Esophagus (tissue), 2 donors: ENCODE results near the gene SRPK2. TPM values are rescaled to one million over a fixed set of nuclear protein-coding genes. Genes with fewer than 3 reads are reported as not detected.

Experiments used
- H3K27ac ChIP-seq, 2 donors: one replicate each; pipeline ENCODE4 v1.5.1; 2013; ENCODE audit warnings: low read depth in 2 of 2, mild to moderate bottlenecking in 2 of 2, inconsistent platforms in 1 of 2, low read length in 1 of 2, moderate library complexity in 1 of 2
- H3K27me3 ChIP-seq, 2 donors: one replicate each; pipeline ENCODE4 v1.6.1; 2013; ENCODE audit warnings: low read length in 2 of 2, control low read depth in 1 of 2, mild to moderate bottlenecking in 1 of 2; ENCODE audit not compliant: insufficient read depth in 2 of 2, control insufficient read depth in 1 of 2
- H3K36me3 ChIP-seq, 2 donors: one replicate each; pipeline ENCODE4 v1.6.1; 2013; ENCODE audit warnings: low read length in 1 of 2; ENCODE audit not compliant: control insufficient read depth in 2 of 2, insufficient read depth in 2 of 2
- H3K4me1 ChIP-seq, 2 donors: one replicate each; pipeline ENCODE4 v1.6.1; 2013; ENCODE audit warnings: low read length in 1 of 2; ENCODE audit not compliant: control insufficient read depth in 2 of 2, insufficient read depth in 2 of 2
- H3K4me3 ChIP-seq, 2 donors: one replicate each; pipeline ENCODE4 v1.5.1; 2013; ENCODE audit warnings: low read length in 2 of 2, mild to moderate bottlenecking in 2 of 2, low read depth in 1 of 2, moderate library complexity in 1 of 2
- H3K9me3 ChIP-seq, 2 donors: one replicate each; pipeline ENCODE4 v1.6.1; 2013; ENCODE audit warnings: mild to moderate bottlenecking in 2 of 2, low read depth in 1 of 2, low read length in 1 of 2, moderate library complexity in 1 of 2; ENCODE audit not compliant: control insufficient read depth in 2 of 2, insufficient read depth in 1 of 2
- WGBS, 2 donors: extraction: QIAGEN DNeasy Blood & Tissue Kit; methylation state at CpG; one replicate each; pipeline ENCODE4 v1.1.7; 2013; 5-methylcytosine and 5-hydroxymethylcytosine counted together
- polyA plus RNA-seq, 2 donors: library from polyadenylated mRNA; stranded (reverse); fragments of 200-250 nt; gene quantifications; one replicate each; pipeline ENCODE4 v1.2.3, GENCODE V29; 2013
- donor health status: healthy with polysubstance abuse.
- donor health status: Bipolar disorder and iron deficiency.

The SRPK2 gene
- polyA plus RNA-seq, 2 donors, result 8.9 to 11.6 TPM

DNA sequence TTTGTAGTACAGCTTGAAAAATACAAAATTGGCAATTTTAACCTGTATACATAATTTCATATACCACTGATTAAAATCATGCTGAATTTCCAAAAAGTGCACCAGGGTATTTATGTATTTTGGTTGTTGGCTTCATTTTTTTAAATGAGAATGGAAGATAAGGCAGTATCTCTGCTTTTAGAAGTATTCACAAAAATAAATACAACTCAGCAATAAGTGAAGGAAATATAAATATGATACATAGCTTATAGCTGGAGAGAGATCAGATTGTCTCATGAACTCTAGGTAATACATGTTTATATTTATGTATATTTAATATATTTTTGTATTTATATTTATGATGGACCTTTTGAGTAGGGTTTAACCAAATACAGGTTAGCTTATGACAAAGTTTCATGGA lies 293.8 kb downstream of the SRPK2 start:
- H3K36me3 ChIP-seq, result peaks cover 2 to 3% of the 10 kb centered on the region in 2 donors
- no peak overlapping the region for H3K4me3 ChIP-seq
- H3K27me3 ChIP-seq, result no peaks in the 10 kb centered on the region
- no peaks in the 10 kb centered on the region for H3K4me1 ChIP-seq
- H3K9me3 ChIP-seq, result no peaks in the 10 kb centered on the region
- H3K27ac ChIP-seq, result no peak overlapping the region

DNA sequence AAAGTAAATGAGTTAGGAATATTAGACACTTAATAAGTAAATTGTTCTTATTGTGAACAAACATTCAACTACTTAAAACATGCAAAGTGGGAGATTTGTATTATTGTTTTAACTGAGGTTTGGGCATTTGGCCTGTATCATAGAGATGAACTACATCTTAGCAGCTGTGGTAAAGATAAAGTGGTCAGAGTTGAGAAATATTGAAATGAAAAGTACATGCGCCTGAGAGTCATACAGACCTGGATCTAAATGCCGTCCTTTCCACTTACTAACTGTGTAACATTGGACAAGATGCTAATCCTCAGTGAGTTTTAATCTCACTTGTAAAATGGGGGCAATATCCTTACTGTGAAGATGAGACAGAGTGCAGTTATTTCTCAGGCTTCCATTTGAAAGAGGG lies 300.3 kb downstream of the SRPK2 start:
- no peaks in the 10 kb centered on the region for H3K27me3 ChIP-seq
- WGBS, 2 donors, result 85 to 93% methylated on average over 2 of the region's 2 CpGs
- no peaks in the 10 kb centered on the region for H3K9me3 ChIP-seq
- H3K27ac ChIP-seq, result no peak overlapping the region
- H3K36me3 ChIP-seq, result peaks cover 0 to 10% of the 10 kb centered on the region in 2 donors
- H3K4me1 ChIP-seq, result no peaks in the 10 kb centered on the region
- H3K4me3 ChIP-seq, result no peak overlapping the region

GRCh38 chr7:105087981-105088380 lies 300.7 kb downstream of the SRPK2 start:
- peaks cover 0 to 10% of the 10 kb centered on the region in 2 donors for H3K36me3 ChIP-seq
- no peak overlapping the region for H3K27ac ChIP-seq
- H3K4me3 ChIP-seq, result no peak overlapping the region
- H3K9me3 ChIP-seq, result no peaks in the 10 kb centered on the region
- H3K4me1 ChIP-seq, result no peaks in the 10 kb centered on the region
- H3K27me3 ChIP-seq, result no peaks in the 10 kb centered on the region
- WGBS, 2 donors, result 79 to 88% methylated on average over 6 of the region's 6 CpGs

- H3K4me1 ChIP-seq, result no peaks in the 10 kb centered on the region
- H3K9me3 ChIP-seq, result no peaks in the 10 kb centered on the region
- H3K36me3 ChIP-seq, result peaks cover 0 to 8% of the 10 kb centered on the region in 2 donors
- no peak overlapping the region for H3K4me3 ChIP-seq
- H3K27ac ChIP-seq, result no peak overlapping the region
- WGBS, 2 donors, result 96 to 97% methylated on average over 3 of the region's 3 CpGs
- no peaks in the 10 kb centered on the region for H3K27me3 ChIP-seq
These were observed 301.9 kb downstream of the SRPK2 start for GRCh38 chr7:105086850-105087249.

DNA sequence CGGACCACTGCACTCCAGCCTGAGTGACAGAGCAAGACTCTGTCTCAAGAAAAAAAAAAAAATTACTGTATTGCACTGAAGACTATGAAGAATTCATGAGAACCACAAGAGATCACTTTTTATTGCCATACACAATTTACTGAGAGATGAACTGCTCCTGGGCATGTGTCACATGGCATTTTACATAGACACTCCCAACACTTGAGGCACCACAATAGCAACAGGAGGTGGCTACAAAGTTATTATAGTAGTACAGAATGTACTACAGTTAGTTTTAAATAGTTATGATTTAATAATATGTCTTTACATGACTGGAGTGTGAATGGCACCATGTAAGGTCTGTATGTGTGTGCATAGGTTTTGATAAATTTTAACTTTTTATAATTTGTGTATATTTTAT lies 304.1 kb downstream of the SRPK2 start:
- WGBS, 2 donors, result 95 to 100% methylated on average over 1 of the region's 1 CpG
- no peak overlapping the region for H3K4me3 ChIP-seq
- H3K4me1 ChIP-seq, result no peaks in the 10 kb centered on the region
- no peak overlapping the region for H3K27ac ChIP-seq
- no peaks in the 10 kb centered on the region for H3K9me3 ChIP-seq
- no peaks in the 10 kb centered on the region for H3K27me3 ChIP-seq
- peaks cover under 1 to 10% of the 10 kb centered on the region in 2 donors for H3K36me3 ChIP-seq

DNA sequence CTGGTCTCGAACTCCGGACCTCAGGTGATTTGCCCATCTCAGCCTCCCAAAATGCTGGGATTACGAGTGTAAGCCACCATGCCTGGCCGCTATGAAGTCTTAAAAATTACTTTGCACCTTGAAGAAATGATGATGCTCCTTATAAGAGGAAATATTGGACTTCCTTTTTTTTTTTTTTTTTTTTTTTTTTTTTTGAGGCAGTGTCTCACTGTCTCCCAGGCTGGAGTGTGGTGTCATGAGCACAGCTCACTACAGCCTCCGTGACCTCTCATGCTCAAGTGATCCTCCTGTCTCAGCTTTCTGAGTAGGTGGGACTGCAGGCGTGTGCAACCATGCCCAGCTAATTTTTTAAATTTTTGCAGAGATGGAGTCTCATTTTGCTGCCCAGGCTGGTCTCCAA lies 309.4 kb downstream of the SRPK2 start:
- no peaks in the 10 kb centered on the region for H3K4me1 ChIP-seq
- no peak overlapping the region for H3K4me3 ChIP-seq
- no peaks in the 10 kb centered on the region for H3K27me3 ChIP-seq
- H3K36me3 ChIP-seq, result peaks cover 3 to 11% of the 10 kb centered on the region in 2 donors
- no peaks in the 10 kb centered on the region for H3K9me3 ChIP-seq
- no peak overlapping the region for H3K27ac ChIP-seq
- WGBS, 2 donors, result 95 to 97% methylated on average over 6 of the region's 6 CpGs

GRCh38 chr7:105073143-105073542 lies 315.6 kb downstream of the SRPK2 start:
- Histone ChIP-seq H3K9me3 (no peaks in the 10 kb centered on the region), H3K36me3 (peaks cover 3 to 5% of the 10 kb centered on the region in 2 donors), H3K27ac (no peak overlapping the region), H3K4me1 (no peaks in the 10 kb centered on the region), H3K27me3 (no peaks in the 10 kb centered on the region), H3K4me3 (no peak overlapping the region)
- WGBS, 2 donors, result 98 to 100% methylated on average over 1 of the region's 1 CpG

DNA sequence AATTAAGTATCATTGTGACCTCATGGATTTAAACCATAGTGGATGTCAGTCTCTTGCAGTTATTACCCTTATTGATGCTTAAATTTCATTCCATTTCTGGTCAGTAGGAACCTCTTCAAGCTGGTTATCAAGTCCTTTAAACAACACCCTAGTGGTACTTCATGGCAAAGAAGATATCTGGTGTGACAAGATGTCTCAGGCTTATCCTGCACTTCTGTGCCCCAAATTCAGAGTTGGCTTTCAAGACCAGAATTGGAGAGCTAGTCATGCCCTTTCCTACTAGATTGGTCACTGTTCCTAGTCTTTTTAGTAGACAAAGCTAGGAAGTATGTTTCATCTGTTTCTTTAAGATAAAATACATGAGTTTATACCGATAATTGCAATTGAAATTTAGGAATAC lies 319.8 kb downstream of the SRPK2 start:
- no peaks in the 10 kb centered on the region for H3K27me3 ChIP-seq
- no peaks in the 10 kb centered on the region for H3K4me1 ChIP-seq
- no peak overlapping the region for H3K27ac ChIP-seq
- WGBS, 2 donors, result 93 to 100% methylated on average over 1 of the region's 1 CpG
- no peak overlapping the region for H3K4me3 ChIP-seq
- peaks cover 5% of the 10 kb centered on the region in 2 donors for H3K36me3 ChIP-seq
- H3K9me3 ChIP-seq, result no peaks in the 10 kb centered on the region

DNA sequence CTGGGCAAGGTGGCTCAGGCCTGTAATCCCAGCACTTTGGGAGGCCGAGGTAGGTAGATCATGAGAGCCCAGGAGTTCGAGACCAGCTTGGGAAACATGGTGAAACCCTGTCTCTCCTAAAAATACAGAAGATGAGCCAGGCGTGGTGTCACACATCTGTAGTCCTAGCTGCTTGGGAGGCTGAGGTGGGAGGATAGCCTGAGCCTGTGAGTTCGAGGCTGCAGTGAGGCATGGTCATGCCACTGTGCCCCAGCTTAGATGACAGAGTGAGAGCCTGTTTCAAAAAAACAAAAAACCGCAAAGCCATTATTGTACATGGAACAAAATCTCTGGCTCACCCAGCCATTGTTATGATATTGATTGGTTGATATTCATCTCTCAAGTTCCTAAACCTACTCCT lies 321.0 kb downstream of the SRPK2 start:
- Histone ChIP-seq H3K9me3 (no peaks in the 10 kb centered on the region), H3K36me3 (peaks cover 5 to 8% of the 10 kb centered on the region in 2 donors), H3K27me3 (no peaks in the 10 kb centered on the region), H3K27ac (no peak overlapping the region), H3K4me1 (no peaks in the 10 kb centered on the region), H3K4me3 (no peak overlapping the region)
- WGBS, 2 donors, result 96 to 97% methylated on average over 5 of the region's 5 CpGs
